D721Med (cell line): ENCODE data around the gene SAV1.
A peak's percentile ranks its signal among the peaks of the same experiment; 100 is the strongest.

ENCODE experiments used
- DNase-seq: peaks from one replicate; pipeline ENCODE4 v3.0.0; 2011; ENCODE audit warnings: low spot score; ENCODE audit not compliant: insufficient read length
- FAIRE-seq: peaks from 2 replicates; lab custom pipeline; 2011; peaks lifted over from hg19 to GRCh38; lab: Jason Lieb, UNC
- TF ChIP-seq, protein P1 (sequence below): IDR thresholded peaks from 2 replicates; pipeline ENCODE4 v1.5.1; 2012; ENCODE audit warnings: mild to moderate bottlenecking, control low read depth; ENCODE audit not compliant: insufficient read depth; ENCODE audit errors: missing control alignments

SAV1 gene

DNA sequence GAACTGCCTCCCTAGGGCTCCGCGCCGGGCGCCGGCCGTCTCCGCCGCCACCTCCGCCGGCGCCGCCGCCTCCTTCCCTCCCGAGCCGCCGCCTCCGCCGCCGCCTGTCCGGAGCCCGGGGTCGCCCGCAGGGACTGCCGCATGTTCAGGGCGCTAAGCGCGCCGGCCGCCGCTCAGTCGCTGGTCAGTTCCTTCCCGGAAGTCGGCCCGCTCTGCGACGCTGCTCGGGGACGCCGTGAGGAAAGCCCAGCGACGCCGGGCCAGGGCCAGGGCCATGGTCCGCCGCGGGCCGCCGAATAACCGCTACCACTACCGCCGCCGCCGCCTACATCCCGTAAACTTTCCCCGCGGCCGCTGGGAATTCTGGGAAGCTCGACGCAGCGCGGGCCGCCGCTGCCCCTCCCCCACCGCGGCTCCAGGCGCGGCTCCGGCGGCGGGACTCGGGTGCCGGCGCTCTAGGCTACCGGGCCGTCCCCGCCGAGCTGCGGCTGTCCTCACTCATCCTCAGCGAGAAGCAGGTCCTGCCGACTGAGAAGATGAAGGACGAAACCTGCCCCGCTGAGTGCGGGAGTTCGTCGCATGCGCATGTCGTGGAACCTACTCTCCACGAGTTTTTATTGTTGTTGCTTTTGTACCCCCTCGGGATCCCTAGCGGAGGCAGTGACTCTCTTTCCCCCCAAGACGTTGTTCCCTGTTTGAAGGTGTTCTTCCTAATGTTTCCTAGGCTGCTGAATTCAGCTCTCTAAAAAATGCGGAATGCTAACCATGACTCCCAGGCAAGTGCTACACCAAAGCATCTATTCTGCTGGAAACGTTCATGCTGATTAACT is at the start of gene SAV1:
Gene SAV1, minus strand, starts transcription at position 311 of the 830 bp plus-strand sequence. CDS start 339 bp downstream, outside the sequence.
- FAIRE-seq (no peak), DNase-seq (no peak)
- TF ChIP-seq, protein P1, sequence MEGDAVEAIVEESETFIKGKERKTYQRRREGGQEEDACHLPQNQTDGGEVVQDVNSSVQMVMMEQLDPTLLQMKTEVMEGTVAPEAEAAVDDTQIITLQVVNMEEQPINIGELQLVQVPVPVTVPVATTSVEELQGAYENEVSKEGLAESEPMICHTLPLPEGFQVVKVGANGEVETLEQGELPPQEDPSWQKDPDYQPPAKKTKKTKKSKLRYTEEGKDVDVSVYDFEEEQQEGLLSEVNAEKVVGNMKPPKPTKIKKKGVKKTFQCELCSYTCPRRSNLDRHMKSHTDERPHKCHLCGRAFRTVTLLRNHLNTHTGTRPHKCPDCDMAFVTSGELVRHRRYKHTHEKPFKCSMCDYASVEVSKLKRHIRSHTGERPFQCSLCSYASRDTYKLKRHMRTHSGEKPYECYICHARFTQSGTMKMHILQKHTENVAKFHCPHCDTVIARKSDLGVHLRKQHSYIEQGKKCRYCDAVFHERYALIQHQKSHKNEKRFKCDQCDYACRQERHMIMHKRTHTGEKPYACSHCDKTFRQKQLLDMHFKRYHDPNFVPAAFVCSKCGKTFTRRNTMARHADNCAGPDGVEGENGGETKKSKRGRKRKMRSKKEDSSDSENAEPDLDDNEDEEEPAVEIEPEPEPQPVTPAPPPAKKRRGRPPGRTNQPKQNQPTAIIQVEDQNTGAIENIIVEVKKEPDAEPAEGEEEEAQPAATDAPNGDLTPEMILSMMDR = no peak

DNA sequence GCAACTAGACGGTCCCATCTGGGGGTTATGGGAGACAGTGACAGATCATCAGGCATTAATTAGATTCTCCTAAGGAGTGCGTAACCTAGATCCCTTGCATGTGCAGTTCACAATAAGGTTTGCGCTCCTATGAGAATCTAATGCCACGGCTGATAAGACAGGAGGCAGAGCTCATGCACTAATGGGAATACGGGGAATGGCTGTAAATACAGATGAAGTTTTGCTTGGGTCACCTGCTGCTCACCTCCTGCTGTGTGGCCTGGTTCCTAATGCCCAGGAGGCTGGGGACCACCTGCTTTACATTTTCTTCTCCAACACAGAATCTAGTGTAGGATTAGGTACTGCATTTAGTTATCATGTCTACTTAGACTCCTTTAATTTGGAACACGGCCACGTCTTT is 49.7 kb upstream of the SAV1 start:
- FAIRE-seq (no peak), DNase-seq (no peak)
- TF ChIP-seq, protein P1 = no peak

DNA sequence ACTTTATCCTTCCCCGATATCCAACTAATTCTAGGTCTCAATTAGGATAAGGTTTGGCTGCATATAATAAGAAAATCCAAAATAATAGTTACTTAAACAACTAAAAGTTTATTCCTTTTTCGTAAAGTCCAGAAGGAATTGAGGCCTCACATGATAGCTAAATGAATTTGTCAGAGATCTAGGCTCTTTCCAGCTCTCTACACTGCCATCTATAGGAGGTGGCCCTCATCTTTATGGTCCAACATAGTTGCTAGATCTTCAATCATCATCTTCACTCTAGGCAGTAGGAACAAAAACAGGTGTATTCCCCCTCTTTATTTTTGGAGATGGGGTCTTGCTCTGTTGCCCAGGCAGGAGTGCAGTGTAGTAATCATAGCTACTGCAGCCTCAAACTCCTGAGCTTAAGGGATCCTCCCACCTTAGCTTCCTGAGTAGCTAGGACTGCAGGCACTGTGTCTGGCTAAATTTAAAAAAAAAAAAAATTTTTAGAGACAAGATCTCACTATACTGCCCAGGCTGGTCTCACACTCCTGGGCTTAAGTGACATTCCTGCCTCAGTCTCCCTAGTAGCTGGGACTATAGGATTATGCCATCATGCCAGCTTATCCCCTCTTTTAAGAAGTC is 46.5 kb upstream of the SAV1 start:
- TF ChIP-seq, protein P1 = peak; percentile 32
- FAIRE-seq = no peak
- no peak for DNase-seq

DNA sequence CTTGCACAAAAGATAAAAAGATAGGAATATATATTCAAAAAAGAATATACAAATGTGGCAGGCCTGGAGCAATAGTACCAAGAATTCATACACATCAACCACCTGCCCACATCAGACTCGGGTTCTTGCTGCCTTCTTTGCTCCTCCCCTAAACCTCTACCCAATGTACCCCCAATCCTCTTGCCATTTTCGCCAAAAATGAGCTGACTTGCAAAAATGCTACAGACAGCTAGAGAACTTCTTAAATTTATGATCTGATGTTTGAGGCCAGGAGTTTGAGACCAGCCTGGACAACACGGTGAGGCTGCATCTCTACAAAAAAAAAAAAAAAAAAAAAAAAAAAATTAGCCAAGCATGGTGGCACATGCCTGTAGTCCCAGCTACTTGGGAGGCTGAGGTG is 42.9 kb upstream of the SAV1 start:
- TF ChIP-seq, protein P1 = no peak
- FAIRE-seq (no peak), DNase-seq (no peak)

DNA sequence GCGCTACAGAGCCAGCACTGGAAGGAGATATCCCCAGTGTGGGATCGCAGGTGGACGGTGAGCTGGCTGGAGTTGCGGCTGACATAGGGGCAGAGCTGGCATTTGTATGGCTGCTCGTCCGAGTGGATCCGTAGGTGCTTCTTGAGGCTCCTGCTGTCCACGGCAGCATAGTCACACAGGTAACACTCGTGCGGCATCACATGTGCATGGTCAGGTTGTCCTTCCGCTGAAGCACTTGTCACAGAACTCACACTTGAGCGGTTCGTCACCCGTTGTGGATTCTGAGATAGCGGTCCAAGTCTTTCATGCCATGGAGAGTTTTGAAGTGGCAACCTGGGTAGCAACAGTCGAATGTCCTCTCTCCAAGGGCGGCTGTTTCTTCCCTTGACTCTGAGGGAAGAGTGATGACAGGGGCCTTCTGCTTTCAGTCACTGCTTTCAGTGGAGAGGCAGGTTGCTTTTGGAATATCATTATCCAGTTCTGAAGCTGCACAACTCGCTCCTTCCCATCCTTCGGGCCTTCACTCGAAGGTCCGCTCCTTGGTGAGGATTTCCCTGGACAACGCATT is 37.0 kb upstream of the SAV1 start:
- DNase-seq = no peak
- TF ChIP-seq, protein P1 = no peak
- FAIRE-seq = no peak

DNA sequence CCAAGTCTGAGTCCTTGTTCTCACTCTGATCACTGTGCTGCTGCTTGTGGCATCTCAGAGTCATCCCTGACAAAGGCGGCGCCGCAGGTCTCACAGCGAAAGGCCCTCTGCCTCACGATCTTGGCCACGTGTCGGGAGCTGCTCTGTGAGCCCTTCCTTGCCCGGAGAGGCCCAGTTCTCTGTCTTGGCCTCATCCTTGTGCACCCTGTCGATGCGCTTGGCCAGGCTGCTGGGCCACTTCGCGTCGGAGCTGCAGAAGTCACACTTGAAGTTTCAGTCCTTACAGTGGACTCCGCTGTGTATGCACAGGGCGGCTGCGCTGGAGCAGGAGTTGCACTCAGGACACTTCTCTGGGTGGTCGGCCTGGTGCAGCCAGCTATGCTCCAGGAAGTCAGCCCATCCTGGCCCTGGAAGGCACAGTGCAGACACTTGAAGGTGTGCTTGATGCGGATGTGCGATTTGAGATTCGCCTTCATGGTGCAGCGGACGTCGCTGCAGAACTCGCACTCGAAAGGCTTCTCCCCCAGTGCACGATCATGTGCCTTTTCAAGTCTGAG is 36.4 kb upstream of the SAV1 start:
- FAIRE-seq (no peak), DNase-seq (no peak)
- TF ChIP-seq, protein P1 = no peak
